H1 (cell line): ENCODE measurements around the gene SMARCC2. TPM values are rescaled to one million over a fixed set of nuclear protein-coding genes. Genes with fewer than 3 reads are reported as not detected.

ENCODE experiments used
- CTCF ChIA-PET: fragments of 300-600 bp; sonication (Branson Sonifier 250); formaldehyde crosslinking; loops from one replicate; lab custom pipeline; 2021; ENCODE audit not compliant: partially characterized antibody; lab: Charles Lee
- POLR2A ChIA-PET: fragments of 300-600 bp; sonication (Branson Sonifier 250); formaldehyde crosslinking; loops from one replicate; lab custom pipeline; 2021; ENCODE audit warnings: inconsistent platforms; ENCODE audit not compliant: partially characterized antibody; lab: Charles Lee
- DNase-seq, 2 experiments: peaks; one replicate each; pipeline versions ENCODE4 v3.0.0 to v3.0.0-alpha.2; 2010 to 2022; ENCODE audit warnings: low spot score in 2 of 2, low read depth in 1 of 2, mixed read lengths in 1 of 2
- FAIRE-seq: peaks from 2 replicates; lab custom pipeline; 2011; peaks lifted over from hg19 to GRCh38; lab: Jason Lieb, UNC
- H2AFZ ChIP-seq: 2 replicates; pipeline ENCODE4 v1.8.1; 2012; ENCODE audit warnings: low read length, inconsistent platforms
- H2AK5ac ChIP-seq: 2 replicates; pipeline ENCODE4 v1.6.1; 2013; ENCODE audit warnings: low read depth, low read length
- H2BK120ac ChIP-seq: replicated peaks from 2 replicates; pipeline ENCODE3; 2013; ENCODE audit warnings: low read depth, low read length, inconsistent platforms
- H2BK12ac ChIP-seq: 2 replicates; pipeline ENCODE4 v1.6.1; 2013; ENCODE audit warnings: low read depth, low read length
- H2BK15ac ChIP-seq: 2 replicates; pipeline ENCODE4 v1.6.1; 2013; ENCODE audit warnings: low read length
- H2BK20ac ChIP-seq: 2 replicates; pipeline ENCODE4 v1.6.1; 2013; ENCODE audit warnings: low read length
- H2BK5ac ChIP-seq: 2 replicates; pipeline ENCODE4 v1.6.1; 2013; ENCODE audit warnings: low read depth, low read length
- H3K14ac ChIP-seq: 2 replicates; pipeline ENCODE4 v1.6.1; 2013; ENCODE audit warnings: inconsistent platforms; ENCODE audit not compliant: insufficient read length
- H3K18ac ChIP-seq: 2 replicates; pipeline ENCODE4 v1.6.1; 2013; ENCODE audit warnings: low read length; ENCODE audit errors: extremely low read depth
- H3K23ac ChIP-seq: 2 replicates; pipeline ENCODE4 v1.6.1; 2013; ENCODE audit warnings: inconsistent platforms; ENCODE audit not compliant: insufficient read length
- H3K23me2 ChIP-seq: 2 replicates; pipeline ENCODE4 v1.6.1; 2013; ENCODE audit warnings: low read depth, low read length
- H3K27ac ChIP-seq: 2 replicates; pipeline ENCODE4 v1.6.1; 2011; ENCODE audit warnings: low read depth, low read length, inconsistent platforms
- H3K27me3 ChIP-seq, 4 experiments: replicated peaks in 1 of 4; 1 replicate in 1 of 4; 2 replicates in 3 of 4; pipeline versions ENCODE4 v1.6.1 to v1.8.1; 2011 to 2013; ENCODE audit warnings: low read length in 3 of 4, mild to moderate bottlenecking in 3 of 4, inconsistent platforms in 2 of 4, mixed read lengths in 2 of 4, moderate library complexity in 1 of 4; ENCODE audit not compliant: control insufficient read depth in 3 of 4, insufficient read depth in 3 of 4; ENCODE audit errors: extremely low read depth in 1 of 4
- H3K36me3 ChIP-seq, 4 experiments: 2 replicates each; pipeline versions ENCODE4 v1.6.1 to v1.8.1; 2011 to 2013; ENCODE audit warnings: mild to moderate bottlenecking in 4 of 4, low read length in 3 of 4, moderate library complexity in 2 of 4, control low read depth in 1 of 4, inconsistent platforms in 1 of 4; ENCODE audit not compliant: insufficient read depth in 4 of 4, control insufficient read depth in 2 of 4
- H3K4ac ChIP-seq: replicated peaks from 2 replicates; pipeline ENCODE3; 2013; ENCODE audit warnings: low read length, low read depth, mixed read lengths, inconsistent platforms; ENCODE audit not compliant: insufficient read length
- H3K4me1 ChIP-seq, 4 experiments: replicated peaks in 1 of 4; 1 replicate in 1 of 4; 2 replicates in 3 of 4; pipeline versions ENCODE4 v1.6.1 to v1.8.1; 2011 to 2013; ENCODE audit warnings: low read length in 3 of 4, inconsistent platforms in 2 of 4, mixed read lengths in 1 of 4; ENCODE audit not compliant: insufficient read depth in 4 of 4, control insufficient read depth in 3 of 4
- H3K4me2 ChIP-seq, 2 experiments: 2 replicates each; pipeline versions ENCODE4 v1.6.1 to v1.8.1; 2011 to 2013; ENCODE audit warnings: low read depth in 2 of 2, low read length in 2 of 2, control low read depth in 1 of 2, inconsistent platforms in 1 of 2, mild to moderate bottlenecking in 1 of 2; ENCODE audit not compliant: insufficient read depth in 1 of 2
- H3K4me3 ChIP-seq, 4 experiments: fragments of 200-600, 300-600 bp in 1 of 4; sonication (generic), shearing (Covaris generic), sonication (Bioruptor Twin) in 1 of 4; 2 replicates each; pipeline versions ENCODE4 v1.5.1 to v1.8.1; 2011 to 2016; ENCODE audit warnings: low read length in 4 of 4, low read depth in 3 of 4, control low read depth in 2 of 4, inconsistent platforms in 2 of 4, mild to moderate bottlenecking in 2 of 4, mixed read lengths in 1 of 4, moderate library complexity in 1 of 4; ENCODE audit not compliant: insufficient read depth in 2 of 4; ENCODE audit errors: extremely low read depth in 1 of 4
- H3K56ac ChIP-seq: replicated peaks from 2 replicates; pipeline ENCODE3; 2013; ENCODE audit warnings: low read depth, mild to moderate bottlenecking, mixed read lengths, low read length, inconsistent platforms; ENCODE audit not compliant: insufficient read length
- H3K79me1 ChIP-seq: 2 replicates; pipeline ENCODE4 v1.6.1; 2013; ENCODE audit warnings: low read depth, low read length, control low read depth
- H3K79me2 ChIP-seq, 2 experiments: 2 replicates each; pipeline versions ENCODE4 v1.6.1 to v1.8.1; 2012 to 2013; ENCODE audit warnings: low read length in 2 of 2, mild to moderate bottlenecking in 2 of 2, inconsistent platforms in 1 of 2; ENCODE audit not compliant: insufficient read depth in 2 of 2, control insufficient read depth in 1 of 2
- H3K9ac ChIP-seq, 4 experiments: replicated peaks in 1 of 4; 1 replicate in 1 of 4; 2 replicates in 3 of 4; pipeline versions ENCODE4 v1.6.1 to v1.8.1; 2011 to 2013; ENCODE audit warnings: low read depth in 3 of 4, low read length in 3 of 4, control low read depth in 2 of 4, mild to moderate bottlenecking in 2 of 4, moderate library complexity in 2 of 4, inconsistent platforms in 1 of 4; ENCODE audit errors: extremely low read depth in 1 of 4
- H3K9me3 ChIP-seq, 2 experiments: 2 replicates each; pipeline versions ENCODE4 v1.6.1 to v1.8.1; 2012 to 2013; ENCODE audit warnings: mild to moderate bottlenecking in 2 of 2, moderate library complexity in 2 of 2, control low read depth in 1 of 2, inconsistent platforms in 1 of 2, low read depth in 1 of 2, low read length in 1 of 2, mixed read lengths in 1 of 2; ENCODE audit not compliant: insufficient read depth in 2 of 2
- H4K20me1 ChIP-seq, 2 experiments: replicated peaks in 1 of 2; 2 replicates each; pipeline versions ENCODE3 to v1.8.1; 2011 to 2013; ENCODE audit warnings: inconsistent platforms in 2 of 2, low read length in 2 of 2, mild to moderate bottlenecking in 1 of 2; ENCODE audit not compliant: insufficient read depth in 2 of 2, control insufficient read depth in 1 of 2
- H4K5ac ChIP-seq: 2 replicates; pipeline ENCODE4 v1.6.1; 2013; ENCODE audit warnings: low read length, low read depth, mixed read lengths, inconsistent platforms; ENCODE audit not compliant: insufficient read length
- H4K8ac ChIP-seq: 2 replicates; pipeline ENCODE4 v1.8.0; 2013; ENCODE audit warnings: mild to moderate bottlenecking, moderate library complexity, low read length, inconsistent platforms; ENCODE audit not compliant: insufficient read depth; ENCODE audit errors: extremely low read depth
- H4K91ac ChIP-seq: replicated peaks from 2 replicates; pipeline ENCODE3; 2013; ENCODE audit warnings: low read length, mixed read lengths, inconsistent platforms; ENCODE audit not compliant: insufficient read length
- WGBS, 2 experiments: shearing (Covaris generic) in 1 of 2; methylation state at CpG; one replicate each; pipeline versions ENCODE4 v1.1.6 to v1.1.7; 2013 to 2015; ENCODE audit warnings: low lambda C conversion rate in 2 of 2, mixed read lengths in 2 of 2, inconsistent platforms in 1 of 2, low coverage in 1 of 2, missing lambda C conversion rate in 1 of 2; ENCODE audit not compliant: insufficient replicate concordance in 2 of 2, insufficient coverage in 1 of 2, insufficient read length in 1 of 2; ENCODE audit errors: extremely low coverage in 1 of 2, missing lambda C conversion rate in 1 of 2; 5-methylcytosine and 5-hydroxymethylcytosine counted together
- polyA plus RNA-seq, 7 experiments: library from polyadenylated mRNA; depleted of rRNA in 3 of 7; stranded (reverse) in 5 of 7; unstranded in 2 of 7; fragments of >200 nt in 5 of 7; fragments of 200-250 nt in 2 of 7; gene quantifications; 1 replicate in 5 of 7; 2 replicates in 1 of 7; 4 replicates in 1 of 7; pipeline versions ENCODE4 v1.2.1 to v1.2.3, GENCODE V29; 2011 to 2013; ENCODE audit warnings: missing spikeins in 2 of 7, mixed read lengths in 2 of 7
- total RNA-seq: library from RNA; stranded (reverse); fragmentation: NEBNext Ultra II Directional; extraction: Animal tissue kit (Norgen Biotek cat#: 25700); gene quantifications from 2 replicates; pipeline ENCODE4 v1.2.1, GENCODE V29; 2021

SMARCC2 gene
- total and polyA plus RNA-seq, 2 of the 8 experiments (the other 6 are each of a cell fraction or from before 2014, with no cell fraction given), result 33.9 to 78.5 TPM

- no peak overlapping the region for H3K9ac ChIP-seq
- no peak overlapping the region for H4K91ac ChIP-seq
Measured at GRCh38 chr12:56129942-56130495, 59.3 kb downstream of the SMARCC2 start.

More at GRCh38 chr12:56129942-56130495, 59.3 kb downstream of the SMARCC2 start:
- Histone ChIP-seq H3K27ac (no peak overlapping the region), H3K23me2 (peaks cover 12% of the 10 kb centered on the region), H3K4me2 (peak overlapping the region; percentile 96 to 98; a peak in 3 of 4 replicates), H2BK15ac (no peak overlapping the region), H4K5ac (no peak overlapping the region), H3K4me3 (peak overlapping the region in 2 of 4 experiments; percentile 90 to 95; a peak in 5 of 8 replicates), H4K8ac (no peak overlapping the region), H4K20me1 (peaks cover 0 to 2% of the 10 kb centered on the region in 2 experiments), H2BK12ac (no peak overlapping the region), H3K27me3 (no peaks in the 10 kb centered on the region), H3K36me3 (peaks cover 11 to 43% (median 34%) of the 10 kb centered on the region in 4 experiments), H3K23ac (no peak overlapping the region), H2BK120ac (no peak overlapping the region), H2BK20ac (no peak overlapping the region), H3K4ac (no peak overlapping the region), H2AFZ (no peak overlapping the region), H2AK5ac (no peak overlapping the region), H3K18ac (no peak overlapping the region), H3K4me1 (peaks cover 0 to 13% (median 5%) of the 10 kb centered on the region in 4 experiments; a peak in 5 of 7 replicates), H3K14ac (no peak overlapping the region), H2BK5ac (no peak overlapping the region), H3K9me3 (no peaks in the 10 kb centered on the region; a peak in 1 of 4 replicates), H3K79me1 (no peaks in the 10 kb centered on the region), H3K56ac (no peak overlapping the region), H3K79me2 (peaks cover 0 to 10% of the 10 kb centered on the region in 2 experiments; a peak in 1 of 4 replicates)
- FAIRE-seq, result no peak
- DNase-seq, result no peak
- ChIA-PET CTCF (interaction anchor here (0.6 to 5.4 kb wide), 6 partner anchors 11 to 128 kb away, joined by 3 to 46 read pairs (median 5); partner anchors contain the start of genes ANKRD52 and ZC3H10), POLR2A (interaction anchor here (0.7 to 5.3 kb wide), 5 partner anchors 12 to 78 kb away, joined by 3 to 161 read pairs (median 4); partner anchors contain the start of genes PA2G4, RPL41 and ZC3H10)
- 89% methylated on average over 20 of the region's 22 CpGs; no CpG with 5 or more reads in 1 of the 2 experiments for WGBS, 2 experiments
